Spinal cord (tissue), 10 donors: ENCODE results near the gene SRCAP. TPM values are rescaled to one million over a fixed set of nuclear protein-coding genes. Genes with fewer than 3 reads are reported as not detected.
"Not testable (repeated sequence)": the region's sequence is repeated elsewhere in the genome, so short reads cannot be mapped to it uniquely, and the experiment has no call there.

ENCODE experiments used
- DNase-seq, 6 donors: peaks; one replicate each; pipeline versions ENCODE4 v3.0.0 to v3.0.0-alpha.2; 2013 to 2015; ENCODE audit warnings: low spot score in 6 of 6, low read depth in 4 of 6
- H3K27ac ChIP-seq: one replicate; pipeline ENCODE4 v1.5.1; 2013; ENCODE audit warnings: low read depth, low read length, control low read depth
- H3K27me3 ChIP-seq: one replicate; pipeline ENCODE4 v1.6.1; 2013; ENCODE audit warnings: low read length; ENCODE audit not compliant: control insufficient read depth, insufficient read depth
- H3K36me3 ChIP-seq: one replicate; pipeline ENCODE4 v1.6.1; 2013; ENCODE audit warnings: low read length; ENCODE audit not compliant: control insufficient read depth, insufficient read depth
- H3K4me1 ChIP-seq: one replicate; pipeline ENCODE4 v1.6.1; 2013; ENCODE audit warnings: low read length; ENCODE audit not compliant: control insufficient read depth, insufficient read depth
- H3K4me3 ChIP-seq: one replicate; pipeline ENCODE4 v1.5.1; 2013; ENCODE audit warnings: low read depth, low read length, control low read depth
- H3K9me3 ChIP-seq: one replicate; pipeline ENCODE4 v1.6.1; 2013; ENCODE audit warnings: low read length; ENCODE audit not compliant: control insufficient read depth, insufficient read depth
- WGBS: methylation state at CpG from one replicate; pipeline ENCODE4 v1.1.5; 2013; ENCODE audit warnings: missing lambda C conversion rate; ENCODE audit not compliant: insufficient coverage; 5-methylcytosine and 5-hydroxymethylcytosine counted together
- polyA plus RNA-seq, 2 donors: library from polyadenylated mRNA; unstranded; fragments of 120-200 nt; gene quantifications; one replicate each; pipeline ENCODE4 v1.2.1, GENCODE V29; 2013; ENCODE audit not compliant: insufficient read length in 2 of 2
- total RNA-seq, 2 donors: library from RNA; depleted of rRNA in 1 of 2; stranded (reverse); fragments of 120-200 nt in 1 of 2; fragments of >200 nt in 1 of 2; gene quantifications; one replicate each; pipeline versions ENCODE4 v1.2.3 to v1.2.4, GENCODE V29; 2013 to 2014
- donor health status: healthy.

SRCAP gene
- total and polyA plus RNA-seq, 4 donors, result 15.2 to 48.6 (median 33.4) TPM

GRCh38 chr16:30675143-30675542, 23.8 kb upstream of the SRCAP start:
- H3K27me3 ChIP-seq, result no peaks in the 10 kb centered on the region
- no peak for DNase-seq
- H3K4me3 ChIP-seq, result no peak overlapping the region
- WGBS, result 89% methylated on average over 6 of the region's 10 CpGs
- H3K4me1 ChIP-seq, result no peaks in the 10 kb centered on the region
- H3K36me3 ChIP-seq, result peaks cover 13% of the 10 kb centered on the region
- no peaks in the 10 kb centered on the region for H3K9me3 ChIP-seq
- no peak overlapping the region for H3K27ac ChIP-seq

GRCh38 chr16:30677931-30678585, 20.9 kb upstream of the SRCAP start:
- WGBS, result 50% methylated on average over 4 of the region's 11 CpGs
- H3K27ac ChIP-seq, result no peak overlapping the region

GRCh38 chr16:30678586-30678970, 20.4 kb upstream of the SRCAP start:
- no peaks in the 10 kb centered on the region for H3K36me3 ChIP-seq
- H3K9me3 ChIP-seq, result no peaks in the 10 kb centered on the region
- 93% methylated on average over 2 of the region's 3 CpGs for WGBS
- DNase-seq, result no peak
- no peak overlapping the region for H3K27ac ChIP-seq
- no peaks in the 10 kb centered on the region for H3K4me1 ChIP-seq
- no peak overlapping the region for H3K4me3 ChIP-seq
- H3K27me3 ChIP-seq, result no peaks in the 10 kb centered on the region

More at GRCh38 chr16:30677931-30678585, 20.9 kb upstream of the SRCAP start:
- H3K4me1 ChIP-seq, result no peaks in the 10 kb centered on the region
- peak in 1 of 6 donors; percentile 62 for DNase-seq
- H3K36me3 ChIP-seq, result no peaks in the 10 kb centered on the region
- H3K9me3 ChIP-seq, result no peaks in the 10 kb centered on the region
- no peak overlapping the region for H3K4me3 ChIP-seq
- H3K27me3 ChIP-seq, result no peaks in the 10 kb centered on the region

DNA sequence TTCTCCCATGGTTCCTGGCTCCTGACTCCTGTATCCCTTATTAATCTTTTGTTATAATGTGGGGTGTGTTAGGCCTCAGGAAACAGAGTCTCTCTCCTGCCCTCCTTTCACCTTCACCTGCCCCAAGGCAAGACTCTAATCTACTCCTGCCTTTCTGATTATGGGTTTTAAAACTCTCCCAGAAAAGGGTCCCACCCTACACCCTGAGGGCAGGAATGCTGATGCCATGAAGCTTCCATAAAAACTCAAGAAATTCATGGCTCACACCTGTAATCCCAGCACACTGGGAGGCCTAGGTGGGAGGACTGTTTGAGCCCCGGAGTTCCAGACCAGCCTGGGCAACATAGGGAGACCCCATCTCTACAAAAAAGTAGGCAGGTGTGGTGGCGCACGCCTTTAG, 18.6 kb upstream of the SRCAP start:
- WGBS, result 80% methylated on average over 3 of the region's 3 CpGs
- no peak for DNase-seq

GRCh38 chr16:30688701-30689100, 10.3 kb upstream of the SRCAP start:
- Histone ChIP-seq H3K4me1 (no peaks in the 10 kb centered on the region), H3K27ac (no peak overlapping the region), H3K36me3 (no peaks in the 10 kb centered on the region), H3K27me3 (no peaks in the 10 kb centered on the region), H3K9me3 (no peaks in the 10 kb centered on the region), H3K4me3 (no peak overlapping the region)
- WGBS, result 78% methylated on average over 3 of the region's 4 CpGs
- no peak for DNase-seq

More for the DNA sequence above, 18.6 kb upstream of the SRCAP start:
- Histone ChIP-seq H3K36me3 (no peaks in the 10 kb centered on the region), H3K4me1 (no peaks in the 10 kb centered on the region), H3K9me3 (no peaks in the 10 kb centered on the region), H3K27ac (no peak overlapping the region), H3K4me3 (no peak overlapping the region), H3K27me3 (no peaks in the 10 kb centered on the region)

DNA sequence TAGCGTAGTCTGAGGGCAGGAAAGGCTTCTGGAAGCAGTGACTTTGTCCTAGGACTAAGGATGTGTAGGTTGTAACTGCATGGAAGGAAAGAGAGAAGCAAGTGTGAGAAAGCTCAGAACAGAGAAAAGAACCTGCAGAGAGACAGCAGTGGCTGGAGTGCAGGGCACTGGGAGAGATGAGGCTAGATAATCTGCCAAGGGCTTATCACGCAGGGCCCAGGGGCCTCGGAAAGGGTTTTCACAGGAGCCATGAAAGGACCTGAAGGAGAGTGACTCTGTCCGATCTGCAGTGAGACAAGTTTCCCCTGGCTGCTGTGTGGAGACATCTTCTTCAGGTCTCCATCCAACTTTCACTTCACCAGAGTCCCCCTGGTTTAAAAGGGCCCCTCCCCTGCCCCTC, 7.1 kb upstream of the SRCAP start:
- H3K4me1 ChIP-seq, result no peaks in the 10 kb centered on the region
- no peak overlapping the region for H3K4me3 ChIP-seq
- H3K36me3 ChIP-seq, result no peaks in the 10 kb centered on the region
- DNase-seq, result no peak
- WGBS, result 48% methylated on average over 4 of the region's 4 CpGs
- no peaks in the 10 kb centered on the region for H3K9me3 ChIP-seq
- no peaks in the 10 kb centered on the region for H3K27me3 ChIP-seq
- no peak overlapping the region for H3K27ac ChIP-seq

DNA sequence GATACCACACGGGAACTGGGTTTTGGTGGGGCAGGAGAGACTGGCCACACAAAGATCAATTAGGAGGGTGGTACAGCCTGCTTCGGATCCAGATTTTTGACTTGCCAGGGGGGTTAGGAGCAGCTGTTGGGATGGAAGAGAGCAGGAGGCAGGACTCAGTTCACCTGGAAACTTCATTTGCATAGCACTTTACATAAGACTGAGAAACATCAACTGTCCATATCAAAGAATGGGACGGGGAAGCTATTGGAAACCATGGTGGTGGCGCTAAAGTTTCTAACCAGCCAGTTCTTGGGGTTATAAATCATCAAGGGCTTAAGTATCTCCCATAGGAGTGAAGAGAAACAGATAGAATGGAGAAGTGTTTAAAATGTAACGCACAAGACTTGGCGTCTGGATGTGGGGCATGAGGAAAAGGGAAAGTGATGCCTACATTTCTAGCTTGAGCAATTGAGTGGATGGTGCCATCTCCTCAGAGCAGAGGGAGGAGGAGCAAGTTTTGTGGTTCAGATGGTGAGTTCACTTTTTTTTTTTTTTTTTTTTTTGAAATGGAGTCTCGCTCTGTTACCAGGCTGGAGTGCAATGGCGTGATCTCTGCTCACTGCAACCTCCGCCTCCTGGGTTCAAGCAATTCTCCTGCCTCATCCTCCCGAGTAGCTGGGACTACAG, 6.4 kb upstream of the SRCAP start:
- 37% methylated on average over 8 of the region's 10 CpGs for WGBS

GRCh38 chr16:30694926-30695693, 3.9 kb upstream of the SRCAP start:
- WGBS, result 78% methylated on average over 7 of the region's 11 CpGs
- H3K9me3 ChIP-seq, result no peaks in the 10 kb centered on the region
- H3K27ac ChIP-seq, result no peak overlapping the region
- H3K27me3 ChIP-seq, result no peaks in the 10 kb centered on the region
- no peak overlapping the region for H3K4me3 ChIP-seq
- no peak for DNase-seq
- peaks cover 6% of the 10 kb centered on the region for H3K4me1 ChIP-seq
- H3K36me3 ChIP-seq, result no peaks in the 10 kb centered on the region

More for the DNA sequence above, 6.4 kb upstream of the SRCAP start:
- no peak for DNase-seq
- Histone ChIP-seq H3K9me3 (no peaks in the 10 kb centered on the region), H3K4me3 (no peak overlapping the region), H3K27me3 (no peaks in the 10 kb centered on the region), H3K4me1 (no peaks in the 10 kb centered on the region), H3K36me3 (no peaks in the 10 kb centered on the region), H3K27ac (no peak overlapping the region)

GRCh38 chr16:30696646-30697045, 2.3 kb upstream of the SRCAP start:
- WGBS, result no CpG with 5 or more reads among the region's 3 CpGs

More at GRCh38 chr16:30696646-30697045, 2.3 kb upstream of the SRCAP start:
- not testable (repeated sequence) for H3K27ac ChIP-seq, DNase-seq, H3K4me3 ChIP-seq, H3K27me3 ChIP-seq, H3K9me3 ChIP-seq
- H3K36me3 ChIP-seq, result peaks cover 14% of the 10 kb centered on the region
- peaks cover 11% of the 10 kb centered on the region for H3K4me1 ChIP-seq
